Stimulated activated CD8-positive, alpha-beta memory T cell treated with anti-CD3 and anti-CD28 coated beads, Interleukin-7, amount 100 ng/mL, for 4 hours (primary cell): ENCODE results near the gene CYTL1.
"Not testable (repeated sequence)": the region's sequence is repeated elsewhere in the genome, so short reads cannot be mapped to it uniquely, and the experiment has no call there.

ENCODE experiments used
- DNase-seq, 2 donors: peaks; one replicate each; pipeline ENCODE4 v3.0.0-alpha.2; 2020; ENCODE audit warnings: low read depth in 2 of 2

CYTL1 gene

GRCh38 chr4:5001641-5002040, 17.6 kb downstream of the CYTL1 start:
- not testable (repeated sequence) for DNase-seq

- DNase-seq = not testable (repeated sequence)
Measured at GRCh38 chr4:4996935-4997334, 22.3 kb downstream of the CYTL1 start.

GRCh38 chr4:4995908-4996265, 23.4 kb downstream of the CYTL1 start:
- no peak for DNase-seq

DNA sequence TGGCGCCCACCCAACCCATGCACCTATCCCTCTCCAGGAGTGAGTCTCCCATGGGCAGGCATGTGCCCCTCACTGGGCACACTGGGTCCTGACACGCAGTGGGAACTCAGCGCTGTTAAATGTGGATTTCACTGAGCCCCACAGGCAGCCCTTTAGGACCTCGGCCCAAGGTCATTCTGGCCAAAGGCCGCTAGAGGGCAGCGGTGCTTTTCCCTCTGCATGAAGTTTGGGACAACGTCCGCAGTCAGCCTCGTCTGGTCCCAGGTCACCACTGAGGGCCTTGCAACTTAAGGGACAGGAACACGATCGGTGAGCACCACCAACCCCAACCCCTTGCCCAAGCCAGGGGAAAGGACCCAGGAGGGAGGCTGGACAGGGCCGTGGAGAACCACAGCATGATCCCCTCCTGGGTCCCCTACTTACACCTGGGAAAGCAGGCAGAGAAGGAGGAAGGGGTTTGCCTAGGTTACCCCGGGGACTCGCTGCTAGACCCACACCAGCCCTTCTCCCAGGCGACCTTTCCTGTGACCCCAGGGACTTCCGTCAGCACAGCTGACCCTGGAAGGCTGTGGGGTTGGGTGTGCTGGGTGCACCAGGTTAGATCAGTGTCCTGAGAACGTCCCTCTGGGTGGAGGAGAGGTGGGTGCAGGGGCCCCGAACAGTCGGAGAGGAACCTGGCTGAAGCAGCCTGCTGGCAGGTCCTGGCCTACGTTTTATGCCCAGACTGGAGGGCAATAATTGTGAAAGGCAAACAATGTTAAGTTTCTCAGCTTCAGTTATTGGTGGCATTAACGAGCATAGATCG, 24.0 kb downstream of the CYTL1 start:
- DNase-seq = no peak

GRCh38 chr4:4994312-4995097, 24.8 kb downstream of the CYTL1 start:
- DNase-seq = no peak

GRCh38 chr4:4992833-4993232, 26.4 kb downstream of the CYTL1 start:
- no peak for DNase-seq

DNA sequence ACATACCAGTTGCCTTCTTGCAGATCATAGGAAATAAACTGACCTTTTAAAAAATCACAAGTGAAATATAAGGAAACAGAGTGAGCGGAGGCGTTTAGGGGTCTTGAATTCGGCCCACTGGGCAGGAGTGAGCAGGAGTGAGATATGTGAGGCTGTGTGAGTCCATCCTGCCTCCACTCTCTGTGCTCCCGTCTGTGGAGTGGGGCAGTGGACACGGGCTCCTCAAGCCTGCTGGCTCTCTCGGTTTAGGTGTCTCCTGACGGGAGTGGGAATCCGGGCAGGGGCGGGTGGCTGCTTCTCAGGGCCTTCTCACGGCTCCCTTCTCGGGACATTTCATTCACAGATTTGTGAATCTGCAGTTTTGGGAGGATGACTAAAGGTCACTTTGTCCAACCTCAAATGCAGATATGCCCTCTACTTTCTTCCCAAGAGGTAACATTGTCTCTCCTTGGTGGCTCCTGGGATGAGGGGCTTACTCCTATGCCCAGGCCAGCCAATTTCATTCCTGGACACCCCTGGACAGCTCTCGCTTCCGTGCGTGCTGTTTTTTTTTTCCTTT, 27.6 kb downstream of the CYTL1 start:
- no peak for DNase-seq

- no peak for DNase-seq
Measured at GRCh38 chr4:4990857-4991540, 28.3 kb downstream of the CYTL1 start.

DNA sequence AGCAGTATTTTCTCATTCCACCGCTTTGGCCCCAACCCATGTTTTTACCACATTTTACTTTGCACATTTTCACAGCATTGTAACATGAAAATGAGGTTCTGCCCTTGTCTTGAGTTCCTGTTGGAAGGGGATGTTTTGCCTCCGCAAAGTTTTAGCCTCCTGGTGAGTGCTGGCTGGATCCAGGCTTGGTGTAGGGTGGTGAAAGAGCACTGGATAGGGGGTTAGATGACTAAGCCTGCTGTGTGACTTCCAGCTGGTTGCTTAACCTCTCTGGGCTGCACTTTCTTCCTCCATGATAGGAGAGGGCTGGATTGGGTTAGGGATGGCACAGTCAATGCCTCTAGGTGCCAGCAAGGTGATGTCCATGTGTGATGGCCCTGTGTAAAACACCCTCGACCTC, 28.9 kb downstream of the CYTL1 start:
- DNase-seq = no peak

DNA sequence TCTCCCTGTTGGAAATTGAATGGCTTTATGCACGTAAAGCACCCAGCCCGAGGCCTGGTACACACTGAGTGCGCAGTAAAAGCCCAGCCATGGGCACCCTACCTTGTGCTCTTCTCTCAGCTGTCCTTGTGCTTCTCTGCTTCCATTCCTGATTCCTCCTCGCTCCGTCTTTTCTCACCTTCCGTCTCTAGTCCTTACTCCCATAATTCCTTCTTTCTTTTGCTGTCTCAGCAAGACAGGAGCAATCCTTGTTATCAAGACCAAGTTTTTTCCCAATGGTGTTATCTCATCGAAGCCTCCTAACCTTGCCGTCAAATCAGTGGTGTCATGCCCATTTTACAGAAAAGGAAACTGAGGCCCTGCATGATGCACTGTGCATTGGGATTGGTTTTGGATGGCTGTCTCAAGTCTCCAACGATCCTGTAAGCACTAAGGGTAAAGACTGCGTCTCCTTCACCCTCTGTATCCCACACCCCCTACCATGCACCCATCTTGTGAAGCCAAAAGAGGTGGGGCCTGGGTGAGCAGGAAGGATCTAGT, 30.1 kb downstream of the CYTL1 start:
- DNase-seq = no peak

- DNase-seq = no peak
Measured at GRCh38 chr4:4987656-4988055, 31.6 kb downstream of the CYTL1 start.

GRCh38 chr4:4986841-4987240, 32.4 kb downstream of the CYTL1 start:
- DNase-seq = no peak

- no peak for DNase-seq
Measured at GRCh38 chr4:4985844-4986243, 33.4 kb downstream of the CYTL1 start.

DNA sequence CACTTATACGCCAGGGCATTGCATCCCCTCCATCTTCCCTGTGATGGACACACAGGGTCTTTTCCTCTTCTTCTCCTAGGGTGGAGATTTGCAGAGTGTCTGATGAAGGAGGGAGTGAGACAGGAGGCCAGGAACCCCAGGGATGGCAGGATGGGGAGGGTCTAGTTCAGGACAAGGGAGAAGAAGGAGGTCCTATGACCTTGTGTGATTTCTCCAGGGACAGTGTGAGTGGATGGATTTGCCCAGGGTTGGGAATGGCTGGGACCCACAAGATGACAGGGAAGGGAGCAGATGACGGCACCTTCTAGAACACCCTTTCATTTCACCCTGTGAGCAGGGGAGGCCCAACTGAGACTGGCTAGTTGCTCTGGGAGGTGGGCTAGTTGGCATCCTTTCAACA, 34.2 kb downstream of the CYTL1 start:
- DNase-seq = no peak

DNA sequence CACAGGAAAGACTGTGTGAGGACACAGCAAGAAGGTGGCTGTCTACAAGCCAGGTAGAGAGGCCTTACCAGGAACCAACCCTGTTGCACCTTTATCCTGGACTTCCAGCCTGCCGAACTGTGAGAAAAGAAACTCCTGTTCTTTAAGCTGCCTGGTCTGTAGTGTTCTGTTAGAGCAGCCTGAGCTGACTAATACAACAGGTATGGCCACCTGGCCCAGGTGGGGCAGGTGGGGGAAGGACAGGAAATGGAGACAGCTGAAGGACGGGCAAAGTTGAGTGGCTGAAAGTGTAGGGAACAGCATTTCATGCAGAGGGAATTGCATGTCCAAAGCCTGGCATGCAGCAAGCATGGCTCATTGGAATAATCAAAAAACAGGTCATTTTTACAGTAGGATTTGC, 35.1 kb downstream of the CYTL1 start:
- no peak for DNase-seq

DNA sequence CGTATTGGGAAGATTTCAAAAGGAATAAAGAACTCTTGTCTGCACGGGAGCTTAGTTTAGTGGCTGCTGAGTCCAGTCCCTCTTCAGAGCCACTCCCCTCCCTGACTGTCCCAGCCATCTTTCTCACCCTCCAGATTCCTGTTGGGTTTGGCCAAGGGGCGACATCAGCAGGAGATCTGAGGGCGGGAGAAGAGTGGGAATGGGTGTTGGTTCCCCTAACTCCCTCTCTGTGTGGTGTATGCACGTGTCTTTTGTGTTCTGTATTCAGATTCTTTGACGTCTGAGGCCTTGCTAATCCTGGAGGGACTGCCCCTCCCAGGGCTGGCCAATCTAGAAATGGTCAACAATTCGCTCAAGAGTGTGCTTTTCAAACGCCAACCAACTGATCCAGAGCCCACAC, 37.4 kb downstream of the CYTL1 start:
- DNase-seq = no peak

DNA sequence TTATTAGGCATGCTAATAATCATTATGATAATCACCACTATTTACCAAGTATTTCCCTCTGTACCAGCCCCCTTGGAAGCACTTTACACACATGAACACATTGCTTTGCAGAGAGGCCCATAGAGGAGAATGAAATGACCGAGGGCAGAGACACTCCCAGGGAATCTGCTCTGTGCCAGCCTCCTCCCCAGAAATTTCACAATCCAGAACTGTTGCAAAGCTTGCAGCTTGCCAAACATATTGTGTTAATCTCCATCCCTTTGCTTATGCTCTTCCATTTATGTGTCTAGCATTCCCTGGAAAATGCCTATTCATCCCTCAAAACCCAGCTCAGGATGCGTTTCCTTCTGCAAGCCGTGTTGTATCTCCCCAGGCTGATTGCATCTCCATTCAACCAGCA, 37.8 kb downstream of the CYTL1 start:
- no peak for DNase-seq

- DNase-seq = no peak
Measured at GRCh38 chr4:4980621-4981230, 38.5 kb downstream of the CYTL1 start.

GRCh38 chr4:4979971-4980370, 39.3 kb downstream of the CYTL1 start:
- no peak for DNase-seq

DNA sequence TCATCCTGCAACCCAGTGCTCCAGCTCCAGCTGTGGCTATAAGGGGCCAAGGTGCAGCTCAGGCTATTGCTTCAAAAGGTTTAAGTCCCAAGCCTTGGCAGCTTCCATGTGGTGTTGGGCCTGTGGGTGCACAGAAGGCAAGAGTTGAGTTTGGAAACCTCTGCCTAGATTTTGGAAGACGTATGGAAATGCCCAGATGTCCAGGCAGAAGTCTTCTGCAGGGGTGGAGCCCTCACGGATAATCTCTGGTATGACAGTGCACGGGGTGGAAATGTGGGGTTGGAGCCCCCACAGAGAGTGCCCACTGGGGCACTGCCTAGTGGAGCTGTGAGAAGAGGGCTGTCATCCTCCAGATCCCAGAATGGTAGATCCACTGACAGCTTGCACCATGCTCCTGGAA, 44.5 kb downstream of the CYTL1 start:
- DNase-seq = no peak

- no peak for DNase-seq
Measured at GRCh38 chr4:4971796-4972195, 47.5 kb downstream of the CYTL1 start.

GRCh38 chr4:4969298-4969697, 50.0 kb downstream of the CYTL1 start:
- no peak for DNase-seq
